Measurements from ENCODE around the gene ALAD. TPM values are rescaled to one million over a fixed set of nuclear protein-coding genes. Genes with fewer than 3 reads are reported as not detected.

Gene ALAD
- total and polyA plus RNA-seq, 2 of the 13 experiments (the other 11 are each of a cell fraction or from before 2014, with no cell fraction given) = 21.8 to 30.1 TPM

DNA sequence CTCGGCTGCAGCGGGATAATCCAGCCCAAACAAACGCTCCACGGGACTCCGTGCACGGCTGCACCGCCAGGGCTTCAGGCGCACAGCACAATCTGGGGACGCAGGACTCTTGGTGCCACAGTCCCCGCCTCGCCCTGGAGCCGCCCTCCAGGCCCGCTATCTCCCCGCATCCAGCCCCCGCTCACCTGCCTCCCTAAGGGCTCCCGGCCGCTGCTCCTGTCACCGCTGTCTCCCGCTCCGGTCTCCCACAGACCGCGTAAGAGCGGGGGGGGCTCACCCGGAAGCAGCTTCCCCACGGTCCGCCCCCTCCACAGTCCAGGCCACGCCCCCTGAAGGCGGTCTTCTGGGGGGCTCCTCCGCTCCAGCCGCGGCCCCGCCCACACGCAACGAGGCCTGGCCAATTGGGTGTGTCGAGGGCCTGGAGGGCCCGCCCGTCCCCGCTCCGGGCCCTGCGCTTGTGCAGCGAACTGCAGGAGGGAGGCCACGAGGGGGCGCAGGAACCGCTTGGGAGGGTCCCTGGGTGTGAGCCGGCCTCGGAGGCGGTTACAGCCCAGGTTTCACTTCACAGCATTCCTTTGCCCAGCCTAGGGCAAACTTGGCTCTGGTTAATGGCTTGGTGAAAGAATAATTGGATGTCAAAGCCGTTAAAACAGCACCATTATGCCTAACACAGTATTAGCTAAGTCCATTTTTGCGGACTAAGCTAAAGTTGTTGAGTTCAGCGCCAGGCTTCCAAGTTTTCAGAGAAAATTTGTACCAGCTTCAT, at the start of gene ALAD (continued):
- TF ChIP-seq SATB2 (CRISPR knock-in tag; IDR thresholded peaks at IDR 0.05) (no peak), SP2 (CRISPR knock-in tag; IDR thresholded peaks at IDR 0.05) (peak; percentile 79), MXD4 (CRISPR knock-in tag; IDR thresholded peaks at IDR 0.05) (peak; percentile 75), EEA1 (CRISPR knock-in tag; IDR thresholded peaks at IDR 0.05; ENCODE audit: borderline replicate concordance) (no peak), ELF3 (CRISPR knock-in tag; IDR thresholded peaks at IDR 0.05) (peak; percentile 92), SAFB2 (CRISPR knock-in tag; IDR thresholded peaks at IDR 0.05; ENCODE audit: borderline replicate concordance, low read depth) (no peak), ZNF816 (CRISPR knock-in tag; IDR thresholded peaks at IDR 0.05; ENCODE audit: borderline replicate concordance) (peak; percentile 72; the same call in 1 of the 2 replicates), SOX13 (IDR thresholded peaks at IDR 0.05) (no peak), SOX13 (CRISPR knock-in tag; conservative IDR thresholded peaks at IDR 0.05 in 1 of 2, IDR thresholded peaks at IDR 0.05 in 1 of 2) (peak in 1 of 2 experiments; percentile 53; a peak in 1 of 4 replicates), CBX2 (IDR thresholded peaks at IDR 0.05; ENCODE audit: low read depth, low read length) (no peak), CBX2 (CRISPR knock-in tag; IDR thresholded peaks at IDR 0.05; ENCODE audit: low read depth) (no peak), ZFP90 (CRISPR knock-in tag; IDR thresholded peaks at IDR 0.05; ENCODE audit: borderline replicate concordance) (peak; percentile 86; the same call in 1 of the 2 replicates), POLR2G (IDR thresholded peaks at IDR 0.05; ENCODE audit: low read depth, low read length) (peak; percentile 68), GATAD1 (CRISPR knock-in tag; IDR thresholded peaks at IDR 0.05) (peak; percentile 74), ZSCAN12 (CRISPR knock-in tag; IDR thresholded peaks at IDR 0.05) (no peak), SRSF4 (IDR thresholded peaks at IDR 0.05; ENCODE audit: low read depth, low read length, poor library complexity, severe bottlenecking) (no peak), KLF13 (CRISPR knock-in tag; IDR thresholded peaks at IDR 0.05) (no peak)
- TF ChIP-seq, protein P1, sequence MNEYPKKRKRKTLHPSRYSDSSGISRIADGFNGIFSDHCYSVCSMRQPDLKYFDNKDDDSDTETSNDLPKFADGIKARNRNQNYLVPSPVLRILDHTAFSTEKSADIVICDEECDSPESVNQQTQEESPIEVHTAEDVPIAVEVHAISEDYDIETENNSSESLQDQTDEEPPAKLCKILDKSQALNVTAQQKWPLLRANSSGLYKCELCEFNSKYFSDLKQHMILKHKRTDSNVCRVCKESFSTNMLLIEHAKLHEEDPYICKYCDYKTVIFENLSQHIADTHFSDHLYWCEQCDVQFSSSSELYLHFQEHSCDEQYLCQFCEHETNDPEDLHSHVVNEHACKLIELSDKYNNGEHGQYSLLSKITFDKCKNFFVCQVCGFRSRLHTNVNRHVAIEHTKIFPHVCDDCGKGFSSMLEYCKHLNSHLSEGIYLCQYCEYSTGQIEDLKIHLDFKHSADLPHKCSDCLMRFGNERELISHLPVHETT (CRISPR knock-in tag; conservative IDR thresholded peaks at IDR 0.05) = no peak
- TF ChIP-seq, protein P2, sequence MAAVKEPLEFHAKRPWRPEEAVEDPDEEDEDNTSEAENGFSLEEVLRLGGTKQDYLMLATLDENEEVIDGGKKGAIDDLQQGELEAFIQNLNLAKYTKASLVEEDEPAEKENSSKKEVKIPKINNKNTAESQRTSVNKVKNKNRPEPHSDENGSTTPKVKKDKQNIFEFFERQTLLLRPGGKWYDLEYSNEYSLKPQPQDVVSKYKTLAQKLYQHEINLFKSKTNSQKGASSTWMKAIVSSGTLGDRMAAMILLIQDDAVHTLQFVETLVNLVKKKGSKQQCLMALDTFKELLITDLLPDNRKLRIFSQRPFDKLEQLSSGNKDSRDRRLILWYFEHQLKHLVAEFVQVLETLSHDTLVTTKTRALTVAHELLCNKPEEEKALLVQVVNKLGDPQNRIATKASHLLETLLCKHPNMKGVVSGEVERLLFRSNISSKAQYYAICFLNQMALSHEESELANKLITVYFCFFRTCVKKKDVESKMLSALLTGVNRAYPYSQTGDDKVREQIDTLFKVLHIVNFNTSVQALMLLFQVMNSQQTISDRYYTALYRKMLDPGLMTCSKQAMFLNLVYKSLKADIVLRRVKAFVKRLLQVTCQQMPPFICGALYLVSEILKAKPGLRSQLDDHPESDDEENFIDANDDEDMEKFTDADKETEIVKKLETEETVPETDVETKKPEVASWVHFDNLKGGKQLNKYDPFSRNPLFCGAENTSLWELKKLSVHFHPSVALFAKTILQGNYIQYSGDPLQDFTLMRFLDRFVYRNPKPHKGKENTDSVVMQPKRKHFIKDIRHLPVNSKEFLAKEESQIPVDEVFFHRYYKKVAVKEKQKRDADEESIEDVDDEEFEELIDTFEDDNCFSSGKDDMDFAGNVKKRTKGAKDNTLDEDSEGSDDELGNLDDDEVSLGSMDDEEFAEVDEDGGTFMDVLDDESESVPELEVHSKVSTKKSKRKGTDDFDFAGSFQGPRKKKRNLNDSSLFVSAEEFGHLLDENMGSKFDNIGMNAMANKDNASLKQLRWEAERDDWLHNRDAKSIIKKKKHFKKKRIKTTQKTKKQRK (IDR thresholded peaks at IDR 0.05; ENCODE audit: low read length) = no peak
- TF ChIP-seq, protein P3, sequence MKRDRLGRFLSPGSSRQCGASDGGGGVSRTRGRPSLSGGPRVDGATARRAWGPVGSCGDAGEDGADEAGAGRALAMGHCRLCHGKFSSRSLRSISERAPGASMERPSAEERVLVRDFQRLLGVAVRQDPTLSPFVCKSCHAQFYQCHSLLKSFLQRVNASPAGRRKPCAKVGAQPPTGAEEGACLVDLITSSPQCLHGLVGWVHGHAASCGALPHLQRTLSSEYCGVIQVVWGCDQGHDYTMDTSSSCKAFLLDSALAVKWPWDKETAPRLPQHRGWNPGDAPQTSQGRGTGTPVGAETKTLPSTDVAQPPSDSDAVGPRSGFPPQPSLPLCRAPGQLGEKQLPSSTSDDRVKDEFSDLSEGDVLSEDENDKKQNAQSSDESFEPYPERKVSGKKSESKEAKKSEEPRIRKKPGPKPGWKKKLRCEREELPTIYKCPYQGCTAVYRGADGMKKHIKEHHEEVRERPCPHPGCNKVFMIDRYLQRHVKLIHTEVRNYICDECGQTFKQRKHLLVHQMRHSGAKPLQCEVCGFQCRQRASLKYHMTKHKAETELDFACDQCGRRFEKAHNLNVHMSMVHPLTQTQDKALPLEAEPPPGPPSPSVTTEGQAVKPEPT (CRISPR knock-in tag; IDR thresholded peaks at IDR 0.05; ENCODE audit: low read depth) = no peak
- TF ChIP-seq, protein P4, sequence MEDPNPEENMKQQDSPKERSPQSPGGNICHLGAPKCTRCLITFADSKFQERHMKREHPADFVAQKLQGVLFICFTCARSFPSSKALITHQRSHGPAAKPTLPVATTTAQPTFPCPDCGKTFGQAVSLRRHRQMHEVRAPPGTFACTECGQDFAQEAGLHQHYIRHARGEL (CRISPR knock-in tag; IDR thresholded peaks at IDR 0.05) = no peak
- TF ChIP-seq, protein P5, sequence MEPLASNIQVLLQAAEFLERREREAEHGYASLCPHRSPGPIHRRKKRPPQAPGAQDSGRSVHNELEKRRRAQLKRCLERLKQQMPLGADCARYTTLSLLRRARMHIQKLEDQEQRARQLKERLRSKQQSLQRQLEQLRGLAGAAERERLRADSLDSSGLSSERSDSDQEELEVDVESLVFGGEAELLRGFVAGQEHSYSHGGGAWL (CRISPR knock-in tag; IDR thresholded peaks at IDR 0.05) = peak; percentile 43; the same call in 1 of the 2 replicates

Measured in HepG2 (cell line).